ENCODE measurements around the gene CEP97.
"Not testable (repeated sequence)": the region's sequence is repeated elsewhere in the genome, so short reads cannot be mapped to it uniquely, and the experiment has no call there.

CEP97 gene

GRCh38 chr3:101702726-101703125 lies 21.7 kb upstream of the CEP97 start:
- H3K27ac ChIP-seq (ENCODE audit: insufficient read depth in 1 of 2, low read depth in 1 of 2, low read length in 2 of 2, poor library complexity in 1 of 2, severe bottlenecking in 2 of 2): no peak overlapping the region
- H3K4me1 ChIP-seq (ENCODE audit: control extremely low read depth in 1 of 4, control insufficient read depth in 4 of 4, insufficient read depth in 4 of 4, low read length in 3 of 4): no peaks in the 10 kb centered on the region
- H3K4me3 ChIP-seq (ENCODE audit: control insufficient read depth in 1 of 7, extremely low read depth in 1 of 7, insufficient read depth in 4 of 7, low read depth in 2 of 7, low read length in 6 of 7): no peak overlapping the region
- ChIA-PET CTCF (interaction anchor here (0.9 kb wide), 1 partner anchor 22 kb away, joined by 3 read pairs; the partner anchor contains the start of gene CEP97), POLR2A (no interaction called here)
- no peak for DNase-seq
- H3K9me3 ChIP-seq (ENCODE audit: control extremely low read depth in 1 of 5, control insufficient read depth in 4 of 5, insufficient read depth in 2 of 5, low read depth in 1 of 5, low read length in 4 of 5): no peaks in the 10 kb centered on the region
- H3K36me3 ChIP-seq (ENCODE audit: control insufficient read depth in 4 of 4, insufficient read depth in 4 of 4, low read length in 3 of 4): no peaks in the 10 kb centered on the region
- no CpG with 5 or more reads among the region's 1 CpG for WGBS (ENCODE audit: insufficient coverage)
- no peaks in the 10 kb centered on the region for H3K27me3 ChIP-seq (replicated peaks in 2 of 5; ENCODE audit: control insufficient read depth in 4 of 5, insufficient read depth in 5 of 5, low read length in 4 of 5)

- no peak for DNase-seq
- H3K27me3 ChIP-seq (replicated peaks in 2 of 5; ENCODE audit: control insufficient read depth in 4 of 5, insufficient read depth in 5 of 5, low read length in 4 of 5): no peaks in the 10 kb centered on the region
- POLR2A ChIA-PET: no interaction called here
- H3K9me3 ChIP-seq (ENCODE audit: control extremely low read depth in 1 of 5, control insufficient read depth in 4 of 5, insufficient read depth in 2 of 5, low read depth in 1 of 5, low read length in 4 of 5): no peaks in the 10 kb centered on the region
- no peak overlapping the region for H3K27ac ChIP-seq (ENCODE audit: insufficient read depth in 1 of 2, low read depth in 1 of 2, low read length in 2 of 2, poor library complexity in 1 of 2, severe bottlenecking in 2 of 2)
- no peaks in the 10 kb centered on the region for H3K36me3 ChIP-seq (ENCODE audit: control insufficient read depth in 4 of 4, insufficient read depth in 4 of 4, low read length in 3 of 4)
- CTCF ChIA-PET: interaction anchor here (0.9 kb wide), 1 partner anchor 21 kb away, joined by 3 read pairs; the partner anchor contains the start of gene CEP97
- H3K4me3 ChIP-seq (ENCODE audit: control insufficient read depth in 1 of 7, extremely low read depth in 1 of 7, insufficient read depth in 4 of 7, low read depth in 2 of 7, low read length in 6 of 7): no peak overlapping the region
- WGBS (ENCODE audit: insufficient coverage): 100% methylated on average over 2 of the region's 2 CpGs
- no peaks in the 10 kb centered on the region for H3K4me1 ChIP-seq (ENCODE audit: control extremely low read depth in 1 of 4, control insufficient read depth in 4 of 4, insufficient read depth in 4 of 4, low read length in 3 of 4)
Observed at GRCh38 chr3:101703169-101703568, 21.2 kb upstream of the CEP97 start.

- H3K9me3 ChIP-seq (ENCODE audit: control extremely low read depth in 1 of 5, control insufficient read depth in 4 of 5, insufficient read depth in 2 of 5, low read depth in 1 of 5, low read length in 4 of 5); H3K27me3 ChIP-seq (replicated peaks in 2 of 5; ENCODE audit: control insufficient read depth in 4 of 5, insufficient read depth in 5 of 5, low read length in 4 of 5); DNase-seq; H3K4me1 ChIP-seq (ENCODE audit: control extremely low read depth in 1 of 4, control insufficient read depth in 4 of 4, insufficient read depth in 4 of 4, low read length in 3 of 4); H3K27ac ChIP-seq (ENCODE audit: insufficient read depth in 1 of 2, low read depth in 1 of 2, low read length in 2 of 2, poor library complexity in 1 of 2, severe bottlenecking in 2 of 2); H3K4me3 ChIP-seq (ENCODE audit: control insufficient read depth in 1 of 7, extremely low read depth in 1 of 7, insufficient read depth in 4 of 7, low read depth in 2 of 7, low read length in 6 of 7); H3K36me3 ChIP-seq (ENCODE audit: control insufficient read depth in 4 of 4, insufficient read depth in 4 of 4, low read length in 3 of 4); POLR2A ChIA-PET: not testable (repeated sequence)
- 100% methylated on average over 1 of the region's 2 CpGs for WGBS (ENCODE audit: insufficient coverage)
- CTCF ChIA-PET: interaction anchor here (1.0 to 1.2 kb wide), 3 partner anchors 14 to 23 kb away, joined by 3 read pairs; no protein-coding TSS in a partner anchor
Observed at GRCh38 chr3:101704639-101705038, 19.8 kb upstream of the CEP97 start.

DNA sequence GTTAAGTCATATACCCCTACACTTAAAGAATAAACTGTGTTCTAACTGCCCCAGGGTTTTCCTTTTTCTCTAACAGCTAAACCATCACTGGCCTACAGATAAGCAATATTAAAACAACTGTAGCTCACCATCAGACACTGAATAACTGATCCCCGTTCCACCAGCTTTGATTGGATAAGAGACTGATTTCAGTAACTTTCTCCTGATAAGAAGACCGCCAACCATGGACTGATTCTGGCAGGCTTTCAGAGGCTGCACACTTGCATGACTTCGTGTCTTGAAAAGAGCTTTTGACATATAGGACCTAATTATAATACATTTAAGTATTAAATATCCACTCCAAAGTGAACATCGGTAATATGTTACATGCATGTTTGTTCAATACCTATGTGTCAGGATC lies 15.3 kb upstream of the CEP97 start:
- no peak for DNase-seq
- no peak overlapping the region for H3K27ac ChIP-seq (ENCODE audit: insufficient read depth in 1 of 2, low read depth in 1 of 2, low read length in 2 of 2, poor library complexity in 1 of 2, severe bottlenecking in 2 of 2)
- CTCF ChIA-PET: interaction anchor here (0.6 to 1.9 kb wide), 5 partner anchors 13 to 45 kb away, joined by 3 to 6 read pairs (median 3); no protein-coding TSS in a partner anchor
- H3K36me3 ChIP-seq (ENCODE audit: control insufficient read depth in 4 of 4, insufficient read depth in 4 of 4, low read length in 3 of 4): no peaks in the 10 kb centered on the region
- WGBS (ENCODE audit: insufficient coverage): 91% methylated on average over 1 of the region's 4 CpGs
- POLR2A ChIA-PET: interaction anchor here (0.7 kb wide), 1 partner anchor 80 kb away, joined by 4 read pairs; no protein-coding TSS in a partner anchor
- H3K4me1 ChIP-seq (ENCODE audit: control extremely low read depth in 1 of 4, control insufficient read depth in 4 of 4, insufficient read depth in 4 of 4, low read length in 3 of 4): no peaks in the 10 kb centered on the region
- H3K9me3 ChIP-seq (ENCODE audit: control extremely low read depth in 1 of 5, control insufficient read depth in 4 of 5, insufficient read depth in 2 of 5, low read depth in 1 of 5, low read length in 4 of 5): no peaks in the 10 kb centered on the region
- no peak overlapping the region for H3K4me3 ChIP-seq (ENCODE audit: control insufficient read depth in 1 of 7, extremely low read depth in 1 of 7, insufficient read depth in 4 of 7, low read depth in 2 of 7, low read length in 6 of 7)
- no peaks in the 10 kb centered on the region for H3K27me3 ChIP-seq (replicated peaks in 2 of 5; ENCODE audit: control insufficient read depth in 4 of 5, insufficient read depth in 5 of 5, low read length in 4 of 5)

DNA sequence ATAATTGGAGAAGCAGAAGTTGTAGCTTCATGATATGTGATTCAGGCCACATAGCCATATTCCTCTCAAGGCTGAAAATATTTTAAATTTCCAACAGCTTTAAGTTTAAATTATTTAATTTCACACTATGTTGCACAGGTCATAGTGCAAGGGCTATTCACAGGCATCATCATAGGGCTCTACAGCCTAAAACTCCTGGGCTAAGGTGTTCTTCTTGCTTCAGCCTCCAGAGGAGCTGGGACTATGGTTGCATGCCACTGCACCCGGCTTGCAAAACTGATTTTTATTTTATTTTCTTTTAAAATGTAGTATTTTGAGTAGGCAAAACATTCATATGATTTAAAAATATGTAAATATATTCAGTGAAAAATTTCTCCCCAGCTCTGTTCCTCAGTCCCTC lies 6.0 kb upstream of the CEP97 start:
- H3K9me3 ChIP-seq (ENCODE audit: control extremely low read depth in 1 of 5, control insufficient read depth in 4 of 5, insufficient read depth in 2 of 5, low read depth in 1 of 5, low read length in 4 of 5): no peaks in the 10 kb centered on the region
- H3K4me1 ChIP-seq (ENCODE audit: control extremely low read depth in 1 of 4, control insufficient read depth in 4 of 4, insufficient read depth in 4 of 4, low read length in 3 of 4): peaks cover 3 to 22% (median 10%) of the 10 kb centered on the region in 4 experiments
- ChIA-PET CTCF (interaction anchor here (0.9 to 2.0 kb wide), 5 partner anchors 10 to 28 kb away, joined by 3 to 6 read pairs (median 4); no protein-coding TSS in a partner anchor), POLR2A (no interaction called here)
- H3K27ac ChIP-seq (ENCODE audit: insufficient read depth in 1 of 2, low read depth in 1 of 2, low read length in 2 of 2, poor library complexity in 1 of 2, severe bottlenecking in 2 of 2): no peak overlapping the region
- WGBS (ENCODE audit: insufficient coverage): no CpG with 5 or more reads among the region's 1 CpG
- H3K36me3 ChIP-seq (ENCODE audit: control insufficient read depth in 4 of 4, insufficient read depth in 4 of 4, low read length in 3 of 4): no peaks in the 10 kb centered on the region
- no peak overlapping the region for H3K4me3 ChIP-seq (ENCODE audit: control insufficient read depth in 1 of 7, extremely low read depth in 1 of 7, insufficient read depth in 4 of 7, low read depth in 2 of 7, low read length in 6 of 7)
- H3K27me3 ChIP-seq (replicated peaks in 2 of 5; ENCODE audit: control insufficient read depth in 4 of 5, insufficient read depth in 5 of 5, low read length in 4 of 5): peaks cover 0 to 2% (median 0%) of the 10 kb centered on the region in 5 experiments
- no peak for DNase-seq

DNA sequence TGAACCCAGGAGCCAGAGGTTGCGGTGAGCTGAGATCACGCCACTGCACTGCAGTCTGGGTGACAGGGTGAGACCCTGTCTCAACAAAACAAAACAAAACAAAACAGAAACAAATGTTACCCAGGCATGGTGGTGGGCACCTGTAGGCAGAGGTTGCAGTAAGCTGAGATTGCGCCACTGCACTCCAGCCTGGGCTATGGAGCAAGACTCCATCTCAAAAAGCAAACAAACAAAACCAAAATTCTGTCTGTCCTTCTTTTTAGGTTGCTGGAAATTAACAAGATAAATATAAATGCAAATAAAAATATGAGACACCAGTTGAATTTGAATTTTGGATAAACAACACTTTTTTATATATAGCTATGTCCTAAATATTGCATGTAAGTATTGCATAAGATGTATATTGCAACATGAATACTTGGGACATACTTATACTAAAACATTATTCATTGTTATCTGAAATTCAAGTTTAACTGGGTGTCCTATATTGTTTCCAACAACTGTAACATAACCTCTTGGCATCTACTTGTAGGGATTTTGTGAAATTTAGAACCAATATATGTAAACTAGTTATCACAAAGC lies 4.7 kb upstream of the CEP97 start:
- Histone ChIP-seq H3K27me3 (replicated peaks in 2 of 5; ENCODE audit: control insufficient read depth in 4 of 5, insufficient read depth in 5 of 5, low read length in 4 of 5) (peaks cover 0 to 2% (median 0%) of the 10 kb centered on the region in 5 experiments), H3K9me3 (ENCODE audit: control extremely low read depth in 1 of 5, control insufficient read depth in 4 of 5, insufficient read depth in 2 of 5, low read depth in 1 of 5, low read length in 4 of 5) (no peaks in the 10 kb centered on the region), H3K27ac (ENCODE audit: insufficient read depth in 1 of 2, low read depth in 1 of 2, low read length in 2 of 2, poor library complexity in 1 of 2, severe bottlenecking in 2 of 2) (no peak overlapping the region), H3K4me3 (ENCODE audit: control insufficient read depth in 1 of 7, extremely low read depth in 1 of 7, insufficient read depth in 4 of 7, low read depth in 2 of 7, low read length in 6 of 7) (no peak overlapping the region), H3K36me3 (ENCODE audit: control insufficient read depth in 4 of 4, insufficient read depth in 4 of 4, low read length in 3 of 4) (no peaks in the 10 kb centered on the region), H3K4me1 (ENCODE audit: control extremely low read depth in 1 of 4, control insufficient read depth in 4 of 4, insufficient read depth in 4 of 4, low read length in 3 of 4) (peaks cover 5 to 28% (median 11%) of the 10 kb centered on the region in 4 experiments)
- ChIA-PET CTCF (interaction anchor here (0.9 to 2.0 kb wide), 3 partner anchors 12 to 19 kb away, joined by 4 to 6 read pairs (median 5); no protein-coding TSS in a partner anchor), POLR2A (no interaction called here)
- WGBS (ENCODE audit: insufficient coverage): no CpG with 5 or more reads among the region's 3 CpGs
- DNase-seq: no peak

All from common myeloid progenitor, CD34-positive (primary cell).